HepG2 (cell line): ENCODE measurements around the gene ABTB2. TPM values are rescaled to one million over a fixed set of nuclear protein-coding genes. Genes with fewer than 3 reads are reported as not detected.

ENCODE experiments used
- ATAC-seq: fragments of 200-7000 bp; cut with Tn5 transposase; 3 replicates; pipeline ENCODE4 v1.9.1; 2020; ENCODE audit warnings: mild to moderate bottlenecking, moderate library complexity
- BruUV-seq: library from RNA; stranded (reverse); fragments of 400-500 nt; replicated peaks from 2 replicates; lab custom pipeline; 2021; lab: Mats Ljungman, UMichigan
- CTCF ChIA-PET: fragments of 300-600 bp; formaldehyde crosslinking; extraction: SDS; loops from one replicate; lab custom pipeline; 2021; ENCODE audit warnings: low total read pairs, inconsistent platforms, low intra/inter-chr PET ratio; lab: Yijun Ruan, JAX
- POLR2A ChIA-PET: fragments of 350-600 bp; sonication (Branson Sonifier 250); formaldehyde crosslinking; loops from one replicate; lab custom pipeline; 2020; ENCODE audit warnings: antibody characterized with exemption, inconsistent platforms; lab: Yijun Ruan, JAX
- DNase-seq: peaks from one replicate; pipeline ENCODE4 v3.0.0-alpha.2; 2015; ENCODE audit warnings: low spot score
- FAIRE-seq: peaks from 3 replicates; lab custom pipeline; 2011; peaks lifted over from hg19 to GRCh38; lab: Jason Lieb, UNC
- H2AFZ ChIP-seq: one replicate; pipeline ENCODE4 v1.6.1; 2011; ENCODE audit warnings: low read length, inconsistent platforms
- H3K27ac ChIP-seq: fragments of 300-600 bp; 3 replicates; pipeline ENCODE4 v1.8.0; 2011; ENCODE audit warnings: mixed run types, mild to moderate bottlenecking, mixed read lengths, low read length, inconsistent platforms; ENCODE audit not compliant: insufficient read depth; ENCODE audit errors: extremely low read length
- H3K27me3 ChIP-seq, 2 experiments: fragments of 200-600 bp in 1 of 2; 2 replicates in 1 of 2; 3 replicates in 1 of 2; pipeline versions ENCODE4 v1.6.0 to v1.8.0; 2011; ENCODE audit warnings: low read length in 2 of 2, mild to moderate bottlenecking in 2 of 2, moderate library complexity in 2 of 2, inconsistent platforms in 1 of 2; ENCODE audit not compliant: insufficient read depth in 2 of 2, control insufficient read depth in 1 of 2
- H3K36me3 ChIP-seq, 2 experiments: fragments of 200-600 bp in 1 of 2; replicated peaks in 1 of 2; 2 replicates in 1 of 2; 3 replicates in 1 of 2; pipeline versions ENCODE4 v1.5.1 to v1.8.0; 2011; ENCODE audit warnings: low read length in 2 of 2, inconsistent platforms in 1 of 2; ENCODE audit not compliant: insufficient read depth in 2 of 2, control insufficient read depth in 1 of 2
- H3K4me1 ChIP-seq: 2 replicates; pipeline ENCODE4 v1.5.1; 2012; ENCODE audit warnings: low read length, inconsistent platforms; ENCODE audit not compliant: insufficient read depth
- H3K4me2 ChIP-seq: 2 replicates; pipeline ENCODE4 v1.6.0; 2011; ENCODE audit warnings: low read depth, low read length, inconsistent platforms
- H3K4me3 ChIP-seq, 3 experiments: fragments of 200-600 bp in 1 of 3; sonication (generic), shearing (Covaris generic) in 1 of 3; replicated peaks in 1 of 3; 2 replicates each; pipeline ENCODE4 v1.5.1; 2011 to 2016; ENCODE audit warnings: low read length in 3 of 3, inconsistent platforms in 2 of 3, low read depth in 2 of 3, mild to moderate bottlenecking in 2 of 3, control low read depth in 1 of 3, mixed read lengths in 1 of 3; ENCODE audit not compliant: insufficient read depth in 1 of 3
- H3K79me2 ChIP-seq: one replicate; pipeline ENCODE4 v1.6.1; 2011; ENCODE audit warnings: low read length, inconsistent platforms; ENCODE audit not compliant: insufficient read depth
- H3K9ac ChIP-seq: 2 replicates; pipeline ENCODE4 v1.6.0; 2011; ENCODE audit warnings: mild to moderate bottlenecking, low read depth, low read length, inconsistent platforms; ENCODE audit not compliant: insufficient read depth
- H3K9me3 ChIP-seq: 2 replicates; pipeline ENCODE4 v1.5.1; 2012; ENCODE audit warnings: mild to moderate bottlenecking, low read length
- H4K20me1 ChIP-seq: 2 replicates; pipeline ENCODE4 v1.6.0; 2011; ENCODE audit warnings: inconsistent platforms, mild to moderate bottlenecking, low read length, moderate library complexity; ENCODE audit not compliant: insufficient read depth
- AGO2 ChIP-seq: fragments of 200-400 bp; formaldehyde crosslinking; optimal IDR thresholded peaks from 2 replicates; pipeline ENCODE3; 2017; ENCODE audit warnings: mild to moderate bottlenecking, low read depth, low read length, moderate library complexity
- ARNT ChIP-seq: fragments of 450-650 bp; IDR thresholded peaks from 2 replicates; pipeline ENCODE4 v1.6.1; 2017
- ATF4 ChIP-seq, 2 experiments: fragments of 450-650 bp in 1 of 2; sonication (generic) in 1 of 2; formaldehyde crosslinking; IDR thresholded peaks; 2 replicates each; pipeline versions ENCODE4 v1.5.0 to v1.8.0; 2020 to 2022; ENCODE audit warnings: mild to moderate bottlenecking in 1 of 2, missing genetic modification reagents in 1 of 2
- CC2D1A ChIP-seq: sonication (generic); formaldehyde crosslinking; IDR thresholded peaks from 2 replicates; pipeline ENCODE4 v1.8.1; 2023; ENCODE audit warnings: mild to moderate bottlenecking, missing genetic modification reagents
- GATAD1 ChIP-seq: IDR thresholded peaks from 2 replicates; pipeline ENCODE4 v1.6.1; 2016; ENCODE audit warnings: missing genetic modification reagents, missing compliant biosample characterization
- HDAC6 ChIP-seq: fragments of 200-600 bp; sonication (generic); IDR thresholded peaks from 2 replicates; pipeline ENCODE4 v1.7.0; 2017; ENCODE audit warnings: mild to moderate bottlenecking, antibody characterized with exemption, low read length, low read depth
- KDM5A ChIP-seq: fragments of 200-600 bp; sonication (generic); IDR thresholded peaks from 2 replicates; pipeline ENCODE4 v1.7.0; 2018; ENCODE audit warnings: antibody characterized with exemption, mild to moderate bottlenecking, low read length, borderline replicate concordance
- LCORL ChIP-seq, 2 experiments: fragments of 450-650 bp in 1 of 2; sonication (generic) in 1 of 2; formaldehyde crosslinking in 1 of 2; IDR thresholded peaks; 2 replicates each; pipeline versions ENCODE4 v1.5.0 to v1.6.1; 2017 to 2020; ENCODE audit warnings: antibody characterized with exemption in 1 of 2, missing genetic modification reagents in 1 of 2
- MBD4 ChIP-seq: IDR thresholded peaks from 2 replicates; pipeline ENCODE4 v1.6.1; 2012; ENCODE audit warnings: low read length, inconsistent platforms, borderline replicate concordance
- MBNL3 ChIP-seq: fragments of 250-450 bp; sonication (Bioruptor Pico); conservative IDR thresholded peaks from 2 replicates; pipeline ENCODE4 v1.8.0; 2022; ENCODE audit warnings: mild to moderate bottlenecking, inconsistent platforms
- NKX3-1 ChIP-seq: sonication (generic); formaldehyde crosslinking; IDR thresholded peaks from 2 replicates; pipeline ENCODE4 v1.5.0; 2020; ENCODE audit warnings: missing genetic modification reagents
- NR2C2 ChIP-seq: sonication (generic); formaldehyde crosslinking; IDR thresholded peaks from 2 replicates; pipeline ENCODE4 v1.4.0; 2020; ENCODE audit warnings: missing genetic modification reagents, mild to moderate bottlenecking, moderate library complexity, borderline replicate concordance
- PAX8 ChIP-seq: sonication (generic); formaldehyde crosslinking; IDR thresholded peaks from 2 replicates; pipeline ENCODE4 v1.8.0; 2022; ENCODE audit warnings: mild to moderate bottlenecking, missing genetic modification reagents, borderline replicate concordance
- ZNF33A ChIP-seq: sonication (generic); formaldehyde crosslinking; IDR thresholded peaks from 2 replicates; pipeline ENCODE4 v1.5.1; 2020; ENCODE audit warnings: missing genetic modification reagents, mild to moderate bottlenecking, moderate library complexity, borderline replicate concordance
- ZNF503 ChIP-seq: sonication (generic); formaldehyde crosslinking; IDR thresholded peaks from 2 replicates; pipeline ENCODE4 v1.4.0; 2020; ENCODE audit warnings: missing genetic modification reagents
- ZNF546 ChIP-seq: sonication (generic); formaldehyde crosslinking; conservative IDR thresholded peaks from 2 replicates; pipeline ENCODE4 v1.8.1; 2023; ENCODE audit warnings: mild to moderate bottlenecking, missing genetic modification reagents
- WGBS: methylation state at CpG from one replicate; pipeline ENCODE4 v1.1.6; 2017; ENCODE audit warnings: low lambda C conversion rate; 5-methylcytosine and 5-hydroxymethylcytosine counted together
- in situ Hi-C: cut with HindIII; loops from 2 replicates; pipeline ENCODE4 v1.10.0; 2017; ENCODE audit warnings: low pct_unique_long_range_greater_than_20kb; ENCODE audit not compliant: extremely low pct_ligation_motif_present
- intact Hi-C: fragments of 100-400 bp; cut with micrococcal nuclease; formaldehyde crosslinking; loops from one replicate; pipeline ENCODE4 v1.10.0; 2022; ENCODE audit not compliant: unreplicated experiment
- polyA plus RNA-seq, 8 experiments: library from polyadenylated mRNA; depleted of rRNA in 3 of 8; stranded (reverse) in 7 of 8; unstranded in 1 of 8; fragments of >200 nt; fragmentation: Illumina TruSeq in 4 of 8; extraction: Trizol in 4 of 8; gene quantifications; 2 replicates each; pipeline versions ENCODE4 v1.2.1 to v1.2.3, GENCODE V29; 2011 to 2016; ENCODE audit warnings: low read depth in 4 of 8, missing spikeins in 1 of 8, mixed read lengths in 1 of 8; ENCODE audit not compliant: insufficient read depth in 1 of 8
- total RNA-seq, 5 experiments: library from RNA; depleted of rRNA; stranded (reverse); fragments of >200 nt; fragmentation: Illumina TruSeq; extraction: Trizol; gene quantifications; 2 replicates each; pipeline ENCODE4 v1.2.3, GENCODE V29; 2016; ENCODE audit warnings: low read depth in 1 of 5
- TF ChIP-seq, protein P1 (sequence below): sonication (generic); formaldehyde crosslinking; IDR thresholded peaks from 2 replicates; pipeline ENCODE4 v1.8.0; 2022; ENCODE audit warnings: mild to moderate bottlenecking, missing genetic modification reagents, borderline replicate concordance
- TF ChIP-seq, protein P2 (sequence below): sonication (generic); formaldehyde crosslinking; IDR thresholded peaks from 2 replicates; pipeline ENCODE4 v1.8.1; 2023; ENCODE audit warnings: missing genetic modification reagents, inconsistent platforms, borderline replicate concordance

Gene ABTB2
- total and polyA plus RNA-seq, 2 of the 13 experiments (the other 11 are each of a cell fraction or from before 2014, with no cell fraction given) = 5.1 to 15.4 TPM

DNA sequence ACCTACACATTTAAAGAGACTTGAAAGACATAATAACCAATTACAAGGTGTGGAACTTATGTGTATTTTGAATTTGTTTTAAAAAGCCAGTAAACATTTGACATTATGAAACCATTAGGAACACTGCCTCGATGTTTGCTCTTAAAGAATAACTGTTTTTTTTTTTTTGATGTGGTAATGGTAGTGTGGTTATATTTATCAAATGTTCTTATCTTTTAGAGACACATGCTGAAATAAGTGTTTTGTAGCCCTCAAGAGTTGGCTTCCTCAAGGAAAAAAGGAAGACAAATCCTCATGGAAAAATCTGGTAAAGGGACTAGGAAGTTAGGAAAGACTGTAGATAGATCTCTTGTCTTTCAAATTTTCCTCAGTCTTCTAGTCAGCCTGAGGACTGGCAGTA lies 2.2 kb upstream of the ABTB2 start (continued):
- no peak for TF ChIP-seq AGO2

- in situ Hi-C loops = loop anchor here (5.0 to 25.0 kb wide), 3 partner anchors 182 to 1028 kb away; no protein-coding TSS in a partner anchor
- 6% methylated on average over 4 of the region's 4 CpGs for WGBS
- peak overlapping the region; percentile 99 for H3K4me2 ChIP-seq
- H3K27me3 ChIP-seq = no peaks in the 10 kb centered on the region; a peak in 1 of 5 replicates
- H3K4me1 ChIP-seq = peaks cover 55% of the 10 kb centered on the region
- H3K4me3 ChIP-seq = peak overlapping the region; percentile 70 to 85 (median 75); a peak in 5 of 6 replicates
- peaks cover 29% of the 10 kb centered on the region for H3K79me2 ChIP-seq
- no peak for ATAC-seq
- no TSS peak for BruUV-seq
- no peak for DNase-seq
- no peak overlapping the region for H3K9ac ChIP-seq
- peaks cover 25% of the 10 kb centered on the region for H4K20me1 ChIP-seq
- intact Hi-C loops = loop anchor here (1.0 to 5.0 kb wide), 6 partner anchors 42 to 363 kb away; partner anchors contain the start of gene CAT
- ChIA-PET CTCF (interaction anchor here (1.0 to 3.7 kb wide), 12 partner anchors 14 to 552 kb away, joined by 3 to 169 read pairs (median 8); partner anchors contain the start of gene CAT), POLR2A (no interaction called here)
- H3K9me3 ChIP-seq = no peaks in the 10 kb centered on the region
- H3K36me3 ChIP-seq = no peaks in the 10 kb centered on the region
- peak overlapping the region; percentile 83 for H3K27ac ChIP-seq
- H2AFZ ChIP-seq = peak overlapping the region; percentile 13
- FAIRE-seq = no peak
- no peak for TF ChIP-seq HDAC6
- TF ChIP-seq MBD4 = no peak
- TF ChIP-seq, protein P1, sequence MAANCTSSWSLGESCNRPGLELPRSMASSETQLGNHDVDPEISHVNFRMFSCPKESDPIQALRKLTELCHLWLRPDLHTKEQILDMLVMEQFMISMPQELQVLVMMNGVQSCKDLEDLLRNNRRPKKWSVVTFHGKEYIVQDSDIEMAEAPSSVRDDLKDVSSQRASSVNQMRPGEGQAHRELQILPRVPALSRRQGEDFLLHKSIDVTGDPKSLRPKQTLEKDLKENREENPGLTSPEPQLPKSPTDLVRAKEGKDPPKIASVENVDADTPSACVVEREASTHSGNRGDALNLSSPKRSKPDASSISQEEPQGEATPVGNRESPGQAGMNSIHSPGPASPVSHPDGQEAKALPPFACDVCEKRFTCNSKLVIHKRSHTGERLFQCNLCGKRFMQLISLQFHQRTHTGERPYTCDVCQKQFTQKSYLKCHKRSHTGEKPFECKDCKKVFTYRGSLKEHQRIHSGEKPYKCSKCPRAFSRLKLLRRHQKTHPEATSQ = 0 out of 2 replicates have a peak, but pooled peaks have one; percentile 8
- TF ChIP-seq GATAD1 (CRISPR knock-in tag) = no peak
- TF ChIP-seq ZNF546 (CRISPR knock-in tag) = no peak
- TF ChIP-seq KDM5A = peak; percentile 37; the same call in 1 of the 2 replicates
- 0 out of 2 replicates have a peak, but pooled peaks have one; percentile 6 for TF ChIP-seq NKX3-1 (CRISPR knock-in tag)
- TF ChIP-seq ARNT = no peak
- no peak for TF ChIP-seq PAX8
- TF ChIP-seq MBNL3 (CRISPR knock-in tag) = no peak
- TF ChIP-seq ZNF33A (CRISPR knock-in tag) = no peak
- TF ChIP-seq, protein P2, sequence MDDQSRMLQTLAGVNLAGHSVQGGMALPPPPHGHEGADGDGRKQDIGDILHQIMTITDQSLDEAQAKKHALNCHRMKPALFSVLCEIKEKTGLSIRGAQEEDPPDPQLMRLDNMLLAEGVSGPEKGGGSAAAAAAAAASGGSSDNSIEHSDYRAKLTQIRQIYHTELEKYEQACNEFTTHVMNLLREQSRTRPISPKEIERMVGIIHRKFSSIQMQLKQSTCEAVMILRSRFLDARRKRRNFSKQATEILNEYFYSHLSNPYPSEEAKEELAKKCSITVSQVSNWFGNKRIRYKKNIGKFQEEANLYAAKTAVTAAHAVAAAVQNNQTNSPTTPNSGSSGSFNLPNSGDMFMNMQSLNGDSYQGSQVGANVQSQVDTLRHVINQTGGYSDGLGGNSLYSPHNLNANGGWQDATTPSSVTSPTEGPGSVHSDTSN (CRISPR knock-in tag) = no peak
- no peak for TF ChIP-seq CC2D1A (CRISPR knock-in tag)
- 0 out of 4 replicates have a peak, but pooled peaks of 1 of the 2 experiments have one; percentile 15 for TF ChIP-seq ATF4 (CRISPR knock-in tag; IDR thresholded peaks at IDR 0.05)
- 0 out of 2 replicates have a peak, but pooled peaks have one; percentile 5 for TF ChIP-seq ZNF503 (CRISPR knock-in tag)
- TF ChIP-seq LCORL (IDR thresholded peaks at IDR 0.05) = no peak
- TF ChIP-seq LCORL (CRISPR knock-in tag; IDR thresholded peaks at IDR 0.05) = no peak
- TF ChIP-seq NR2C2 (CRISPR knock-in tag) = no peak
Observed at GRCh38 chr11:34359548-34359891, 1.7 kb upstream of the ABTB2 start.
